Left colon (tissue), 2 donors: ENCODE data around the gene MRPL53. TPM values are rescaled to one million over a fixed set of nuclear protein-coding genes. Genes with fewer than 3 reads are reported as not detected.

Experiments
- ATAC-seq: fragments of 200-7000 bp; cut with Tn5 transposase; one replicate; pipeline ENCODE4 v1.9.1; 2020; ENCODE audit warnings: mild to moderate bottlenecking, moderate library complexity
- DNase-seq, 2 donors: peaks; one replicate each; pipeline ENCODE4 v3.0.0-alpha.2; 2020
- intact Hi-C, 2 donors: fragments of 100-400 bp; cut with DNase I in 1 of 2; cut with micrococcal nuclease in 1 of 2; formaldehyde crosslinking; loops; one replicate each; pipeline versions ENCODE4 v1.11.2 to v1.14.0; 2022; cut with DNase I, micrococcal nuclease
- total RNA-seq, 2 donors: library from RNA; stranded (reverse); fragmentation: NEBNext Ultra II Directional; extraction: Animal tissue kit (Norgen Biotek cat#: 25700); gene quantifications; one replicate each; pipeline ENCODE4 v1.2.1, GENCODE V29; 2021
- donor health status: DM: no; HTN: no; CAD: no.
- donor health status: DM: yes; HTN: yes; CAD: no.

Gene MRPL53
- total RNA-seq, 2 donors from 2014 or later: 63.6 to 65.0 TPM

- ATAC-seq (no peak), DNase-seq (peak; percentile 54 to 60)
- intact Hi-C loops: no loop called here
These were observed 32.6 kb downstream of the MRPL53 start for GRCh38 chr2:74439803-74440377.

DNA sequence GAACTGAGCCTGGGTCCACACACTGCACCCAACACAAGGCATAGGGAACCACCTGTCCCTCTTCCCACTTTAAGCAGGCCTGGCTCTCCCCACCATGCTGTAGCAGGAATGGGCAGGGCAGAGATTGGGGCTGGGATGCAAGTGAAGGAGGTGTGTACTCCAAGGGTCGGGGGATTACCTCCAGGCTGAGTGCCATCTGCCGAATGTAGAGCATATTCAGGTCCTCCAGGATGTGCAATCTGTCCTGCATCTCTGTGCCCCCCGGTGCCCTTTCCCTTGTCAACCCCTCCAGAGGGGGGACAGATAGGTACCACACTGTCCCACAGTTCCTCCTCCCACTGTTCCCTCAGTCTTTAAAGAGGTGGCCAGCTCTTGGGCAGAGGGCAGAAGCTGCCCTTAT lies 33.1 kb downstream of the MRPL53 start:
- DNase-seq: peak in 1 of 2 donors; percentile 29
- ATAC-seq: no peak
- intact Hi-C loops: no loop called here

GRCh38 chr2:74438248-74438647 lies 34.2 kb downstream of the MRPL53 start:
- DNase-seq (no peak), ATAC-seq (no peak)
- intact Hi-C loops: no loop called here

- intact Hi-C loops: no loop called here
- ATAC-seq (no peak), DNase-seq (no peak)
These were observed 35.4 kb downstream of the MRPL53 start for GRCh38 chr2:74436848-74437695.

- no peak for ATAC-seq
- DNase-seq: no peak
- intact Hi-C loops: no loop called here
These were observed 36.2 kb downstream of the MRPL53 start for GRCh38 chr2:74436111-74436805.

DNA sequence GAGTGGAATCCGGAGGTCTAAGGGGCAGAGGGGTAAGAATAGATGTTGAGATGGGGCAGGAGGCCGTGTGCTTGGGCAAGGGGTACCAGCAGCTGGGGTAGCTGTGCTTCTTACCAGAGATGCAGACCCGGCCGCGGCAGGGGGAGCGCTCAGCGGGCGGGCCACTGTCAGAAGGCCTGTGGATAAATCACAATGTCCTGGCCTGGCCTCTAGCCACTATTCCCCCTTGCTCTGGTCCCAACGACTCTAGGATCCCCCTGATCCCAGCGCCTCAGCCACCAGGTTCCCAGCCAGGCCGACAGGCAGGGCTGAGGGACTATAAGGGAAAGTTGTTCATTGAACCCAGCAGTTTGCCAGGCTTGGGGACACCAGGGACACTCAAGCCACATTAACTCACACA lies 42.0 kb downstream of the MRPL53 start:
- ATAC-seq: no peak
- no peak for DNase-seq
- intact Hi-C loops: no loop called here

GRCh38 chr2:74429487-74430451 lies 42.7 kb downstream of the MRPL53 start:
- intact Hi-C loops: no loop called here
- ATAC-seq: peak; percentile 81
- DNase-seq: peak; percentile 59 to 76

DNA sequence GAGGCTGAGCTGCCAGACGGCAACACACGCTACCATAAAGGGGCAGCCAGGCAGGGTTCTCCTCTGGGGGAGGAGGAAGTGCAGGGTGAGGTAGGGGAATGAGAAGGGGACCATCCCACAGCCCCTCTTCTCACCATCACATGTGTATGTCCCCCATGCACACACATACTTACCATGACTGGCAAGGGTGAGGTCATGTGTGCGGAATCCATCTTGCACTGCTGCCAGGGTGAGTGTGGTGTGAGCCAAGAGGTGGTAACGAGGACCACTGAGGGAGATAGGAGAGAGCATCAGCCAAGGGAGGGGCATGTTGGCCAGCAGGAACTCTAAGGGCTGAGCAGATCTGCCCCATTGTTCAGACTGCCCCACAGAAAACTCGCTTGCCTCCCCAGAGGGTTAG lies 43.8 kb downstream of the MRPL53 start:
- DNase-seq: no peak
- ATAC-seq: no peak
- intact Hi-C loops: no loop called here

DNA sequence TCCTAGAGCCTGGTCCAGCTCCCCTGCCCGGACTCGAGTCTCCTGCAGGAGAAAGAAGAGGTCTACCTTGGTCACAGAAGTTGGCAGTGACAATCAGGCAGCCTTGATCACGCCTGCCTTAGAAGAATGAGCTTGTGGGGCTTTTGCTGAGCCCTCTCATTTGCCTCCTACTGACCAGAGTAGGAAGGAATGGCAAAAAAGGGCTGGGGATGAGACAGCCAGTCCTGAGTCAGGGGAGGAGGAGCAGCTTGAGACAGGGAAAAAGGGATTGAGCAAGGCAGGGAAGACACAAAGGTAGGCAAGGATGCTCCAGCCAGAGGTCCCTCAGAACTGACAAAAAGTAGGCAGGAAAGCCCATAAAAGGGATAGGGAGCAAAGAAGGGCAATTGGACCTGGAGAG lies 44.9 kb downstream of the MRPL53 start:
- ATAC-seq (no peak), DNase-seq (no peak)
- intact Hi-C loops: no loop called here

- DNase-seq (no peak), ATAC-seq (no peak)
- intact Hi-C loops: no loop called here
These were observed 46.2 kb downstream of the MRPL53 start for GRCh38 chr2:74426181-74426758.

DNA sequence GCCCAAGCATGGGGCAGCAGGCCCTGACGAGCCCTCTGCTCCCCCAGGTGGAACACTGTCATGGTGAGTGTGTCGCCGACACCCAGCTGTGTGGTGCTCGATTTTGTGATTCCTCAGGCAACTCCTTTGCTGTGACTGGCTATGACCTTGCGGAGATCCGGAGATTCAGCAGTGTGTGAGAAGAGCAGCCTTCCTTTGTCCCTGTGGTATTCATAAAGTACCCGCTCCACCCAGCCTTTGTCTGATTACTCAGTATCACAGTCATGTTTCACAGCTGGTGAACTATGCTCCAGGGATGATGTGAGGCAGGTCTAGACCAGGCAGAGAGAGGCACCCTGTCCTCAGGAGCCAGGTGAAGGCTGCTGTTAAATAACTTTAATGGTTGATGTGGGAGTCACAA lies 47.0 kb downstream of the MRPL53 start:
- intact Hi-C loops: no loop called here
- ATAC-seq: no peak
- DNase-seq: no peak

GRCh38 chr2:74424995-74425406 lies 47.5 kb downstream of the MRPL53 start:
- ATAC-seq (no peak), DNase-seq (no peak)
- intact Hi-C loops: no loop called here

GRCh38 chr2:74424139-74424992 lies 48.1 kb downstream of the MRPL53 start:
- no peak for DNase-seq
- intact Hi-C loops: no loop called here
- ATAC-seq: no peak

- no peak for DNase-seq
- no peak for ATAC-seq
- intact Hi-C loops: no loop called here
These were observed 49.0 kb downstream of the MRPL53 start for GRCh38 chr2:74423231-74424095.
